Astrocyte of the spinal cord (primary cell): ENCODE results near the gene TEKT5.

Experiments used
- DNase-seq: peaks from one replicate; pipeline ENCODE4 v3.0.0; 2011; ENCODE audit warnings: low read depth, low spot score
- H3K4me3 ChIP-seq: 2 replicates; pipeline ENCODE4 v1.5.1; 2011; ENCODE audit warnings: low read depth, mild to moderate bottlenecking, low read length, moderate library complexity
- in situ Hi-C: cut with HindIII; loops from 2 replicates; pipeline ENCODE4 v1.10.0; 2017; ENCODE audit warnings: low sequenced_read_pairs
- TF ChIP-seq, protein P1 (sequence below): IDR thresholded peaks from 2 replicates; pipeline ENCODE4 v1.5.1; 2012; ENCODE audit warnings: low read depth, mild to moderate bottlenecking, low read length, inconsistent platforms

Gene TEKT5

DNA sequence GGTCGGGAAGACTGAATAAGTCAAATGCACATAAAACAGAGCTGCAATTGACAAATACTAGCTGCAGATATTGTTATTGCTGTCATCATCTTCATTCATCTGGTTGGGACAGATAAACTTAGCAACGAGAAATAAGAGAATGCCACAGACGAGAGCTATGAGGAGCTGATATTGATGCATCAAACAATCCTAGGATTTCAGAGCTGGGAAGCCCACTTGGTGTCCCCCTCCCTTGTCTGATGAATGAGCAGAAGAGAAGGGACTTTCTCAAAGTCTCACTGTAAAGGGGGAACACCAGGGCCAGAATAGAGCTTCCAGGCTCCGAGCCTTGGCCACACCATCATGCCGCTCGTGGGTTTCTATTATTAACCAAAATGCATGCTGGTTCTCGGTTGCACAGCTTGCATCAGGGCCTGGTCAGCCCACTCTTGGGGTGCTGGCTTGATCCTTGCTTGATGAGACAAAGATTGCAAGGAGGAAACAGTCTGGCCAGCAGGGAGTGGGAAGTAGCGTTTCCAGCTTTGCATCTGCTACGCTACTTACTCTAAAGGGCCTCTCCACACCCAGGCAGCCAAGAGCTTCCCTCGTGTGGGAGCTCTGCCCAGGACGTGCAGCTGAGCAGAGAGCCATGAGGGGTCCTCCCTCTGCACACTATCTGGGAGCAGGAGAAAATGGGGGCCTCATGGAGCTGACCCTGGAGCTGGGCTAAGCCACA, 85.9 kb downstream of the TEKT5 start:
- no peak for DNase-seq
- TF ChIP-seq, protein P1, sequence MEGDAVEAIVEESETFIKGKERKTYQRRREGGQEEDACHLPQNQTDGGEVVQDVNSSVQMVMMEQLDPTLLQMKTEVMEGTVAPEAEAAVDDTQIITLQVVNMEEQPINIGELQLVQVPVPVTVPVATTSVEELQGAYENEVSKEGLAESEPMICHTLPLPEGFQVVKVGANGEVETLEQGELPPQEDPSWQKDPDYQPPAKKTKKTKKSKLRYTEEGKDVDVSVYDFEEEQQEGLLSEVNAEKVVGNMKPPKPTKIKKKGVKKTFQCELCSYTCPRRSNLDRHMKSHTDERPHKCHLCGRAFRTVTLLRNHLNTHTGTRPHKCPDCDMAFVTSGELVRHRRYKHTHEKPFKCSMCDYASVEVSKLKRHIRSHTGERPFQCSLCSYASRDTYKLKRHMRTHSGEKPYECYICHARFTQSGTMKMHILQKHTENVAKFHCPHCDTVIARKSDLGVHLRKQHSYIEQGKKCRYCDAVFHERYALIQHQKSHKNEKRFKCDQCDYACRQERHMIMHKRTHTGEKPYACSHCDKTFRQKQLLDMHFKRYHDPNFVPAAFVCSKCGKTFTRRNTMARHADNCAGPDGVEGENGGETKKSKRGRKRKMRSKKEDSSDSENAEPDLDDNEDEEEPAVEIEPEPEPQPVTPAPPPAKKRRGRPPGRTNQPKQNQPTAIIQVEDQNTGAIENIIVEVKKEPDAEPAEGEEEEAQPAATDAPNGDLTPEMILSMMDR: no peak
- in situ Hi-C loops: no loop called here
- no peak overlapping the region for H3K4me3 ChIP-seq

DNA sequence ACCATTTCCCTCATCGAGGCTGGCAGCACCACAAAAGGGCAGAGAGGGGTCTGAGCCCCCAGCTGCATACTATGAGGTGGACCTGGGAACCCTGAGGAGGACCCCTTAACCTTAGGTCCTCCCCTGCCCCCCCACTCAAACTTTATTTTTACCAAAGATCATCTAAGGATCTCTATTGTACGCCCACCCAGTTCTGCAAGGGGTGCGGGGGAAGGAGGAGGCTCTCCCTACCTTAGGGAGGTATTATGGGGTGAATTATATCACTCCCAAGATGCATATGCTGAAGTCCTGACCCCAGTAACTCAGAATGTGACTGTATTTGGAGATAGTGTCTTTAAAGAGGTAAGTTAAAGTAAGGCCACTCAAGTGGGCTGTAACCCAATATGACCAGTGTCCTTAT, 87.6 kb downstream of the TEKT5 start:
- TF ChIP-seq, protein P1: no peak
- H3K4me3 ChIP-seq: no peak overlapping the region
- DNase-seq: no peak
- in situ Hi-C loops: no loop called here

DNA sequence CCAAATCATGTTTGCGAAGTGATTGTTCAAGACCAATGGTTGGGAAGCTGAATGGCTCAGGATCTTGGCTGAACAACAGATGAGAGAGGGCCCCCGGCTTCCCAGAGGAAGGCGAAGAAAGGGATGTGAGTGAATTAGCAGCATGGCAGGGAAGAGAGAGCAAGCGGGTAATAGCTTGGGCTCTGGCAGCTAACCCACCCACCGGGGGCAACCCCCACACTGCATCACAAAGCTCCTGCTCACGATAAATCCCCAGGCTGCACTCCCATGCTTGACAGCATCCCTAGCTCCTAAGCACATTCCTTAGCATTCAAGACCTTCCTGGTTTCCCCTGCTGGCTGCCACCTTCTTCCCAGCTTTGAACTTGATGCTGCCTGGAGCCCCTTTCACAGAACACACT, 88.1 kb downstream of the TEKT5 start:
- no peak overlapping the region for H3K4me3 ChIP-seq
- no peak for DNase-seq
- in situ Hi-C loops: no loop called here
- TF ChIP-seq, protein P1: no peak

DNA sequence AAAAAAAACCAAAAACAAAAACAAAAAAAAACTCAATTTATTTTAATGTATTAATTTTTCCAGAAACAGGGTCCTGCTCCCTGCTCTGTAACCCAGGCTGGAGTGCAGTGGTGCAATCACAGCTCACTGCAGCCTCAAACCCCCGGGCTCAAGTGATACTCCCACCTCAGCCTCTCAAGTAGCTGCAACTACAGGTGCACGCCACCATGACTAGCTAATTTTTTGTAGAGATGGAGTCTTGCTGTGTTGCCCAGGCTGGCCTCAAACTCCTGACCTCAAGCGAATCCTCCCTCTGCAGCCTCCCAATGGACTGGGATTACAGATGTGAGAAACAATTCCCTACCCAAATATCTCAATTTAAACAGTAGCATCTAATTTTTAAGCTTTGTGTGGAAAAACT, 89.1 kb downstream of the TEKT5 start:
- TF ChIP-seq, protein P1: no peak
- no peak overlapping the region for H3K4me3 ChIP-seq
- no peak for DNase-seq
- in situ Hi-C loops: no loop called here

DNA sequence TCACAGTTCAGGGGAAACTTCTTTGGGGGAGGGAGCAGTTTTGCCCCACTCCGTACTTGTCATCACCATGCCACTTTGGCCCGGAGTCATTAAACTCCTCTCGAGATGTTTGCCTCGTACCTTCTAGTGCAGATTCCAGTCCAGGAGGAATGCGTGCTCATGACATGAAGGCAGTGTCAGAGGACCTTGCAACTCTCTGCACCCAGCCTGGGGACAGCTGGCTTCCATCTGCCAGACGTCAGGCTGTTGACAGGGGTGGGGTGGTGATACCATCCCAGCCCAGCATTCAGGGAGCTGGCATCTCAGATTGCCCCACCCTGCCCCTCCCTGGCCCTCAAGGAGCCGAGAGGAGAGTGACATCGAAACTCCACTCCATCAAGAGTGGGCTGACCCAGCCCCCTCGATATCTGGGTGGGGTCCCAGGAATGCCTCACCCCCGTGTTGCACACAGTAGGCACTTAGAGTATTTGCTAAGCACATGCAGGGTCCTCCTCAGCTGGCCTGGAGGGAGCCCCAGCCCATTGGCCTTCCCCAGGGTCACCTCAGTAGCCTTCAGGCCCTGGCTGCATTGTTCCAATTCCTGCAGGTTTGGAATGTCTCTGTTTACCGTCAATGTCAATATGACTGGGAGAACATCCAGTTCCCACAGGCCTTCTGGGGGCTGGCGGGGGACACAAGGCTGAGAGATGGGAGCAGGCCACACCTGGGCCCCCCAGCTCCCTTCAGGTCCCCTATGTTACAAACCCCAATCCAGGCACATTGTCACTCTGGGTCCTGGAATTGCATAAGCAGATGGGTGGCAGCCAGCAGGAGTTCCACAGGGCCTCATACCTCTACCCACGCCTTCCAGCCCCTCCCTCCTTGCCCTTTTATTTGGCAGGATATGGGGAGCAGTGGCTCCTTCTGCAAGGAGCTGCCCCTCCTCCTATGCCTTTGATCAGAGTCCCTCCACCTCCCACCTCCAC, 93.0 kb downstream of the TEKT5 start:
- TF ChIP-seq, protein P1: no peak
- DNase-seq: no peak
- H3K4me3 ChIP-seq: no peak overlapping the region
- in situ Hi-C loops: no loop called here

DNA sequence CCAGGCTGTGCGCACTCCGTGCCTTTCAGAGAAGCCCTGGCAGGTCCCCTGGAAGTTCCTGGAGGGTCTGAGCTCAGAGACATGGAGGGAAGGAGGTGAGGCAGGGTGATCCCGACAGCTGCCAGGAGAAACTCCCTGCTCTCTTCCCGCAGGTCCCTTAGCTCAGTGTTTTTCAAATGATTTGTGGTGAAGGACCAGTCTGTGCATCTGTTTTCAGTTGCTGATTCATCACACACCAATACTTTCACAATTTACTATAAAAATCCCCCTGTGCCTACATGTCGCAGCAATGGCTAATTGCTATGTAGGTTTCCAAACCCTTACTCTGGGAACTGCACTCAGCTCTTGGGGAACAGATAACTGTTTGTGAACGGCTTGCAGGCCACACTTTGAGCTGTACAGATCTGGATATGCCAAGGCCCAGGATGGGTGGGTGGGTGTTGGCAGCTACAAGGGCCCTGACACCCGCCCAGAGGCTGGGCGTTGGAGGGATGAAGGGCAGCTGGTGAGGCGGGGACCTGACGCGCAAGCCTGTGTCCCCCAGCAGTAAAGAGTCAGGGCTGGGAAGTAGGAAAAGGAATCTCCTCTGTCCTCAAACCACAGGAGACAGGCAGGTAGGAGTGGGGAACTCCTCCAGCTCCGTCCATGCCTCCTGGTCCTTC, 93.8 kb downstream of the TEKT5 start:
- no peak overlapping the region for H3K4me3 ChIP-seq
- DNase-seq: no peak
- TF ChIP-seq, protein P1: no peak

More for the DNA sequence above, 93.8 kb downstream of the TEKT5 start:
- in situ Hi-C loops: no loop called here
